ENCODE results near the gene CNTN4.

DNA sequence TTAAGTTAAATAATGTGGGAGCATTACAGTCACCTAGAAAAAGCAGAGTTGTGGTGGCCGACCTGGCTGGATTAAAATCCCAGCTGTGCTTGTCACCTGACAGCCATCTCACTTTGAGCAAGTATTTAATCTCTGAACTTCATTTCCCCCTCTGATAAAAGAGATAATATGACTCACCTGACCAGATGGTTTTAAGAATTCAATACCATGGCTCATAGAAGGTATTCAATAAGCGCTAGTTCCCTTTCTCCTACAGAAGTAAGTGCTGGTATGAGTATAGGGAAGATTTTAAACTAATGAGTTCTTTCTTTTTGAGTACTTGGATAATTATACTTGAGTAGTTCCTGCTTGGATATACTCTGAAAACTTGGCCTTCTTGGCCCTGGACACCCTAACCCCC is 686.0 kb downstream of the CNTN4 start:
- TF ChIP-seq, protein P1, sequence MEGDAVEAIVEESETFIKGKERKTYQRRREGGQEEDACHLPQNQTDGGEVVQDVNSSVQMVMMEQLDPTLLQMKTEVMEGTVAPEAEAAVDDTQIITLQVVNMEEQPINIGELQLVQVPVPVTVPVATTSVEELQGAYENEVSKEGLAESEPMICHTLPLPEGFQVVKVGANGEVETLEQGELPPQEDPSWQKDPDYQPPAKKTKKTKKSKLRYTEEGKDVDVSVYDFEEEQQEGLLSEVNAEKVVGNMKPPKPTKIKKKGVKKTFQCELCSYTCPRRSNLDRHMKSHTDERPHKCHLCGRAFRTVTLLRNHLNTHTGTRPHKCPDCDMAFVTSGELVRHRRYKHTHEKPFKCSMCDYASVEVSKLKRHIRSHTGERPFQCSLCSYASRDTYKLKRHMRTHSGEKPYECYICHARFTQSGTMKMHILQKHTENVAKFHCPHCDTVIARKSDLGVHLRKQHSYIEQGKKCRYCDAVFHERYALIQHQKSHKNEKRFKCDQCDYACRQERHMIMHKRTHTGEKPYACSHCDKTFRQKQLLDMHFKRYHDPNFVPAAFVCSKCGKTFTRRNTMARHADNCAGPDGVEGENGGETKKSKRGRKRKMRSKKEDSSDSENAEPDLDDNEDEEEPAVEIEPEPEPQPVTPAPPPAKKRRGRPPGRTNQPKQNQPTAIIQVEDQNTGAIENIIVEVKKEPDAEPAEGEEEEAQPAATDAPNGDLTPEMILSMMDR (IDR thresholded peaks at IDR 0.05; ENCODE audit: borderline replicate concordance, extremely low read depth, low read length, poor library complexity, severe bottlenecking), result no peak
- TF ChIP-seq EZH2 (IDR thresholded peaks at IDR 0.05; ENCODE audit: borderline replicate concordance, low read depth, low read length, severe bottlenecking), result no peak

All from DND-41 (cell line).